Measurements from ENCODE around the gene CWC22.
"Not testable (repeated sequence)": the region's sequence is repeated elsewhere in the genome, so short reads cannot be mapped to it uniquely, and the experiment has no call there.

Gene CWC22

GRCh38 chr2:180006781-180007579 lies at the start of gene CWC22:
CWC22 (minus strand) TSS chr2:180007297; CDS start chr2:179993341, 13,956 bp downstream.
- no peak for TF ChIP-seq CTCF (IDR thresholded peaks at IDR 0.05; ENCODE audit: insufficient read depth, low read depth, low read length, missing control alignments)
- peak; percentile 93 for DNase-seq (ENCODE audit: low read depth)
- peak within 1 kb of the TSS; percentile 70 for H3K4me3 ChIP-seq (ENCODE audit: low read depth, low read length)

GRCh38 chr2:180056367-180057118 lies 49.4 kb upstream of the CWC22 start:
- no peak for TF ChIP-seq CTCF (IDR thresholded peaks at IDR 0.05; ENCODE audit: insufficient read depth, low read depth, low read length, missing control alignments)
- DNase-seq (ENCODE audit: low read depth) = no peak
- no peak overlapping the region for H3K4me3 ChIP-seq (ENCODE audit: low read depth, low read length)

- not testable (repeated sequence) for DNase-seq (ENCODE audit: low read depth); H3K4me3 ChIP-seq (ENCODE audit: low read depth, low read length)
Observed at GRCh38 chr2:180054576-180054975, 47.5 kb upstream of the CWC22 start.

DNA sequence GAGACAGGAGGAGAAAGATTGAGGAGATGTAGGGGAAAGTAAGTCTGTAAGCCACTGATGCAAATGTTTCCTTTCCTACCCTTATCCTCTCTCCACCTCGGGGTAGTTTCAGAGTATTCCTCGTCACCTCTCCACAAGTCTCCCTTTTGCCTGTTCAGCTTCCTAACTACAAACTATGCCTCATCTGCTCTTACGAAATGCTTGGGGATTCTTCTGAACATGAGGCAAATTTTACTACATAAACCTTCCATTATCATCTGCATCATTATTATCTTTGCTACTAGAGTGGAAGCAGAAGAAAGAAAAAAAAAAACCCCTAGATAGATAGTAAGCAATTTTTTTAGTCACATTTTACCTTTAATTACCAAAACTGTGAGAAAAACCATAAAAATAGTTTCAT lies 43.1 kb upstream of the CWC22 start:
- DNase-seq (ENCODE audit: low read depth) = no peak
- no peak for TF ChIP-seq CTCF (IDR thresholded peaks at IDR 0.05; ENCODE audit: insufficient read depth, low read depth, low read length, missing control alignments)
- H3K4me3 ChIP-seq (ENCODE audit: low read depth, low read length) = no peak overlapping the region

- DNase-seq (ENCODE audit: low read depth) = no peak
- H3K4me3 ChIP-seq (ENCODE audit: low read depth, low read length) = no peak overlapping the region
- no peak for TF ChIP-seq CTCF (IDR thresholded peaks at IDR 0.05; ENCODE audit: insufficient read depth, low read depth, low read length, missing control alignments)
Observed at GRCh38 chr2:180048251-180048650, 41.2 kb upstream of the CWC22 start.

GRCh38 chr2:180046776-180047175 lies 39.7 kb upstream of the CWC22 start:
- no peak for TF ChIP-seq CTCF (IDR thresholded peaks at IDR 0.05; ENCODE audit: insufficient read depth, low read depth, low read length, missing control alignments)
- no peak for DNase-seq (ENCODE audit: low read depth)
- no peak overlapping the region for H3K4me3 ChIP-seq (ENCODE audit: low read depth, low read length)

DNA sequence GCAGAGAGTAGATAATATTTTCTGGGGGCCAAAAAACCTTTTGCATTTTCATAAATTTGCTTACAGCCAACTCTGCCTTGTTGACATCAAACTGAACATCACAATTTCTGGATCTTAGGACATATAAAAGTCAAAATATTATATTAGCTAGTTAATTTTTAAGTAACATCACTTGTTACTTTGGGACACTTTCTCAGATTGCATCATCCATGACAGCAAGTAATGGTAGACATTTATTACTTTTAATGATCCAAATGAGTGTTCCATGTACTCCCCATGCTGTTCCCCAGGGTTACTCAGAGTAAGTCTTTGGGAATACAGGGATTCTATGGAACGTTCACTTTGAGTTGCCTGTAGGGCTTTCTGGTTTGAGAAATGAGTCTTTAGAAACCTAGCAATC lies 39.1 kb upstream of the CWC22 start:
- no peak for TF ChIP-seq CTCF (IDR thresholded peaks at IDR 0.05; ENCODE audit: insufficient read depth, low read depth, low read length, missing control alignments)
- no peak for DNase-seq (ENCODE audit: low read depth)
- no peak overlapping the region for H3K4me3 ChIP-seq (ENCODE audit: low read depth, low read length)
